ENCODE results near the gene CDC5L. TPM values are rescaled to one million over a fixed set of nuclear protein-coding genes. Genes with fewer than 3 reads are reported as not detected.
A peak's percentile ranks its signal among the peaks of the same experiment; 100 is the strongest.

Gene CDC5L
- total RNA-seq, 2 donors from 2014 or later: 28.9 to 30.5 TPM

GRCh38 chr6:44409207-44409794 is 21.8 kb downstream of the CDC5L start:
- WGBS, 2 experiments (ENCODE audit: insufficient coverage in 1 of 2, insufficient read length in 1 of 2): 76 to 93% methylated on average over 4 to 5 of the region's 7 CpGs
- H3K27me3 ChIP-seq (ENCODE audit: control insufficient read depth, insufficient read depth, low read length, poor library complexity, severe bottlenecking): no peaks in the 10 kb centered on the region
- no peak for TF ChIP-seq CTCF (conservative IDR thresholded peaks at IDR 0.05)
- H3K4me3 ChIP-seq (ENCODE audit: low read length): no peak overlapping the region
- Mint-ChIP-seq H3K4me1 (peaks cover 3% of the 10 kb centered on the region), H3K36me3 (ENCODE audit: low read depth) (peaks cover 82% of the 10 kb centered on the region), H3K4me3 (no peak overlapping the region), H3K9me3 (no peaks in the 10 kb centered on the region), H3K27me3 (ENCODE audit: insufficient read depth) (no peaks in the 10 kb centered on the region), H3K27ac (no peak overlapping the region)
- no peaks in the 10 kb centered on the region for H3K4me1 ChIP-seq (ENCODE audit: control insufficient read depth, insufficient read depth, low read length)
- H3K27ac ChIP-seq (ENCODE audit: low read depth, low read length): no peak overlapping the region
- peaks cover 87% of the 10 kb centered on the region for H3K36me3 ChIP-seq (ENCODE audit: control insufficient read depth, insufficient read depth, low read length)
- DNase-seq: no peak
- H3K9ac ChIP-seq (ENCODE audit: extremely low read depth, low read length, poor library complexity, severe bottlenecking): no peak overlapping the region
- H3K9me3 ChIP-seq (ENCODE audit: control insufficient read depth, low read length): peaks cover 10% of the 10 kb centered on the region

- no peak overlapping the region for H3K27ac Mint-ChIP-seq
- H3K27ac ChIP-seq (ENCODE audit: low read depth, low read length): no peak overlapping the region
- H3K4me1 Mint-ChIP-seq: no peaks in the 10 kb centered on the region
- peaks cover 81% of the 10 kb centered on the region for H3K36me3 Mint-ChIP-seq (ENCODE audit: low read depth)
- no peaks in the 10 kb centered on the region for H3K4me1 ChIP-seq (ENCODE audit: control insufficient read depth, insufficient read depth, low read length)
- H3K36me3 ChIP-seq (ENCODE audit: control insufficient read depth, insufficient read depth, low read length): peaks cover 86% of the 10 kb centered on the region
- DNase-seq: no peak
- H3K9ac ChIP-seq (ENCODE audit: extremely low read depth, low read length, poor library complexity, severe bottlenecking): no peak overlapping the region
- H3K4me3 Mint-ChIP-seq: no peak overlapping the region
- peaks cover 10% of the 10 kb centered on the region for H3K9me3 ChIP-seq (ENCODE audit: control insufficient read depth, low read length)
- no peaks in the 10 kb centered on the region for H3K27me3 Mint-ChIP-seq (ENCODE audit: insufficient read depth)
- no peak for TF ChIP-seq CTCF (conservative IDR thresholded peaks at IDR 0.05)
- H3K27me3 ChIP-seq (ENCODE audit: control insufficient read depth, insufficient read depth, low read length, poor library complexity, severe bottlenecking): no peaks in the 10 kb centered on the region
- WGBS, 2 experiments (ENCODE audit: insufficient coverage in 1 of 2, insufficient read length in 1 of 2): 89% methylated on average over 1 of the region's 1 CpG; no CpG with 5 or more reads in 1 of the 2 experiments
- H3K9me3 Mint-ChIP-seq: no peaks in the 10 kb centered on the region
- H3K4me3 ChIP-seq (ENCODE audit: low read length): no peak overlapping the region
Measured at GRCh38 chr6:44410363-44410762, 22.9 kb downstream of the CDC5L start.

- H3K9me3 ChIP-seq (ENCODE audit: control insufficient read depth, low read length): peaks cover 10% of the 10 kb centered on the region
- TF ChIP-seq CTCF (conservative IDR thresholded peaks at IDR 0.05): no peak
- H3K27me3 ChIP-seq (ENCODE audit: control insufficient read depth, insufficient read depth, low read length, poor library complexity, severe bottlenecking): no peaks in the 10 kb centered on the region
- H3K36me3 ChIP-seq (ENCODE audit: control insufficient read depth, insufficient read depth, low read length): peaks cover 84% of the 10 kb centered on the region
- Mint-ChIP-seq H3K9me3 (no peaks in the 10 kb centered on the region), H3K36me3 (ENCODE audit: low read depth) (peaks cover 80% of the 10 kb centered on the region), H3K4me3 (no peak overlapping the region), H3K27me3 (ENCODE audit: insufficient read depth) (no peaks in the 10 kb centered on the region), H3K4me1 (no peaks in the 10 kb centered on the region), H3K27ac (peak overlapping the region; percentile 2)
- DNase-seq: no peak
- H3K4me3 ChIP-seq (ENCODE audit: low read length): no peak overlapping the region
- no peak overlapping the region for H3K9ac ChIP-seq (ENCODE audit: extremely low read depth, low read length, poor library complexity, severe bottlenecking)
- H3K27ac ChIP-seq (ENCODE audit: low read depth, low read length): no peak overlapping the region
- 100% methylated on average over 1 of the region's 1 CpG; no CpG with 5 or more reads in 1 of the 2 experiments for WGBS, 2 experiments (ENCODE audit: insufficient coverage in 1 of 2, insufficient read length in 1 of 2)
- no peaks in the 10 kb centered on the region for H3K4me1 ChIP-seq (ENCODE audit: control insufficient read depth, insufficient read depth, low read length)
Measured at GRCh38 chr6:44411141-44411540, 23.6 kb downstream of the CDC5L start.

All from endodermal cell (in vitro differentiated cells).